Right lobe of liver (tissue), 4 donors: ENCODE results near the gene FHIP1B.

Experiments
- CTCF ChIP-seq, 4 donors: fragments of 200-600 bp in 3 of 4; fragments of 450-650 bp in 1 of 4; IDR thresholded peaks; one replicate each; pipeline versions ENCODE4 v1.5.1 to v1.8.0; 2016 to 2022; ENCODE audit warnings: antibody characterized with exemption in 4 of 4, mild to moderate bottlenecking in 2 of 4
- POLR2A ChIP-seq: fragments of 450-650 bp; IDR thresholded peaks from one replicate; pipeline ENCODE4 v1.6.1; 2017; ENCODE audit warnings: antibody characterized with exemption, mild to moderate bottlenecking
- donor health status: DM: no; HTN: no; CAD: no.
- donor health status: DM: no; HTN: no; CAD: no.
- donor health status: DM: no; HTN: yes; CAD: no.

GRCh38 chr11:6229911-6230310, 4.5 kb downstream of the FHIP1B start:
- TF ChIP-seq POLR2A (peak; percentile 59), CTCF (IDR thresholded peaks at IDR 0.05) (no peak)
